NCI-H226 (cell line): Measurements from ENCODE around the gene KLRG1.
A peak's percentile ranks its signal among the peaks of the same experiment; 100 is the strongest.

Experiments used
- DNase-seq: peaks from one replicate; pipeline ENCODE4 v3.0.0-alpha.2; 2015

Gene KLRG1

GRCh38 chr12:8987163-8987562 lies 2.2 kb upstream of the KLRG1 start:
- no peak for DNase-seq

GRCh38 chr12:8987685-8988084 lies 1.7 kb upstream of the KLRG1 start:
- no peak for DNase-seq

GRCh38 chr12:8991371-8992345 lies 2.3 kb downstream of the KLRG1 start:
- no peak for DNase-seq

GRCh38 chr12:8993827-8994226 lies 4.5 kb downstream of the KLRG1 start:
- DNase-seq: no peak

- no peak for DNase-seq
Observed at GRCh38 chr12:8995021-8995775, 5.9 kb downstream of the KLRG1 start.

GRCh38 chr12:8996682-8997405 lies 7.5 kb downstream of the KLRG1 start:
- peak; percentile 70 for DNase-seq

GRCh38 chr12:9001233-9001632 lies 11.9 kb downstream of the KLRG1 start:
- no peak for DNase-seq

- DNase-seq: no peak
Observed at GRCh38 chr12:9002335-9002734, 13.0 kb downstream of the KLRG1 start.

- DNase-seq: no peak
Observed at GRCh38 chr12:9022592-9022991, 33.2 kb downstream of the KLRG1 start.

- no peak for DNase-seq
Observed at GRCh38 chr12:9024512-9024911, 35.2 kb downstream of the KLRG1 start.

GRCh38 chr12:9027161-9028059 lies 38.1 kb downstream of the KLRG1 start:
- no peak for DNase-seq

- no peak for DNase-seq
Observed at GRCh38 chr12:9030776-9031175, 41.4 kb downstream of the KLRG1 start.

GRCh38 chr12:9032202-9032964 lies 43.0 kb downstream of the KLRG1 start:
- DNase-seq: no peak

- DNase-seq: no peak
Observed at GRCh38 chr12:9033265-9033887, 44.0 kb downstream of the KLRG1 start.

GRCh38 chr12:9034095-9034494 lies 44.7 kb downstream of the KLRG1 start:
- no peak for DNase-seq

- no peak for DNase-seq
Observed at GRCh38 chr12:9036227-9036626, 46.9 kb downstream of the KLRG1 start.

GRCh38 chr12:9037431-9037830 lies 48.1 kb downstream of the KLRG1 start:
- no peak for DNase-seq

- DNase-seq: peak; percentile 23
Observed at GRCh38 chr12:9039397-9039977, 50.1 kb downstream of the KLRG1 start.

GRCh38 chr12:9040484-9041186 lies 51.3 kb downstream of the KLRG1 start:
- no peak for DNase-seq

GRCh38 chr12:9041321-9041720 lies 52.0 kb downstream of the KLRG1 start:
- no peak for DNase-seq
